ENCODE data around the gene PAX2.

The PAX2 gene

DNA sequence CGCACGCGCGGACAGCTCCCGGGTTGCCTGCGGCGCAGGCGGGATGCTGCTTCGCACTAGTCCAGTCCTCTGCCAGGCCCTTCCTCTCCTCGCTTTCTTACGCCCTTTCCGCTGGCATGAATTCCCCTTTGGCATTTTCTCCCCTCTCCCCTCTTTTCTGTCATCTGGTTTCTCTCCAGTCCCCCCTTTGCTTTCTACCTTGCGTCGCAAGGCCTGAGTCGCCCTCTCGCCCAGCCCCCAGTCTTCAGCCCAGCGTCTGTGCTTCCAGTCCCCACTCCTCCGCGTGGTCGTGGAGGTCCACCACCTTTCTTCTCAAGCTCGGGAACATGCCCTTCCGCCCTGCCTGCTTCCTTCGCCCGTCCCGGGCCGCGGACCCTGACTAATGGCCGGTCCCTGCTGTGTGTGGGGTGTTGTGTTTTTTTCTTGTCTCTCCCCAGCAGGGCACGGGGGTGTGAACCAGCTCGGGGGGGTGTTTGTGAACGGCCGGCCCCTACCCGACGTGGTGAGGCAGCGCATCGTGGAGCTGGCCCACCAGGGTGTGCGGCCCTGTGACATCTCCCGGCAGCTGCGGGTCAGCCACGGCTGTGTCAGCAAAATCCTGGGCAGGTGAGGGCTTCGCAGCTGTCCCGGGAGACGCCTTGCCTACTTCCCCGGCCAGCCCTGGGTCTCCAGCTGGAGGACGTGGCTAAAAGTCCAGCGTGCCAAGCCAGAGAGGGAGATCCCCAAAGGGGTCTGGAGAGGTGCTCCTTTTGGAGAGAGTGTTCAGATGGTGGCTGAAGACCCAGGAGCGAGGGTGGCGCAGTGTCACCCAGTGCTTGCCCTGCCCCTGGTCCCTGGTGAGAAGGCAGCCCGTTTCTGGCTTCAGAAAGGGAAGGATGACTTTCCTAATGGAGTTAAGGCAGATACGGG lies 4.2 kb downstream of the PAX2 start:
- DNase-seq (ENCODE audit: insufficient read length, low spot score), result no peak
- FAIRE-seq, result no peak

DNA sequence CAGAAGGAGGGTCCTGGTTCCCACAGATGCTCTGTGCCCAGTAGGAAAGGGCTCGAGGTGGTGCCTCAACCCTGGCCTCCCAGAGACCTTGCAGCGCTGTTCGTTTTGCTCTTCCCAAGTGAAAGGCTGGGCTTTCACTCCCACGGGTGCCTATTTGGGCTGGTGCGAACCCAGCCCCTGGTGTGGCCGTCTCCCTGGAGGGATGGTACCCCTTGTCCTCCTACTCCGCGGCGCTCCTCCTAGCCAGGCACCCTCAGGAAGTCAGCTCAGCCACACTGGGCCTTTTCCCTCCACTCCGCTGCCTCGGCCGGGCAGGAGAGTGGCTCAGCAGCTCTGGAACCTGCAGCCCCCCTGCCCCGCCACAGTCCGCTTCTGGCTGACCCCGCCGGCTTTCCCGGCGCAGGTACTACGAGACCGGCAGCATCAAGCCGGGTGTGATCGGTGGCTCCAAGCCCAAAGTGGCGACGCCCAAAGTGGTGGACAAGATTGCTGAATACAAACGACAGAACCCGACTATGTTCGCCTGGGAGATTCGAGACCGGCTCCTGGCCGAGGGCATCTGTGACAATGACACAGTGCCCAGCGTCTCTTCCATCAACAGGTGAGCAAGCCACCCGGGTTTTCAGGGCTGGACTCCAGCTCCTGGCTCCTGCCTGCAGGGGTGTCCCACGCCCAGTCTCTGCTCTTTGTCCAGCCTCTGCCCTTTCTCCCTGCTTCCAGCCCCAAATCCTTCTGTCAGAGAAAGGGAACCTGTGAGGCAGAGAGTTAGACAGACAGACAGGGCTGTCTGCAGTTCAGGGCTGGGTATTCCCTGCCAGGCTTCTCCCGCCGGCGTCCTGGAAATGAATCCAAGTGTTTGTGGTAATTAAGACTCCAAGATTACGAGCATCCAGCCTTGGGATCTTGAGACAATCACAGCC lies 5.2 kb downstream of the PAX2 start:
- no peak for FAIRE-seq

DNA sequence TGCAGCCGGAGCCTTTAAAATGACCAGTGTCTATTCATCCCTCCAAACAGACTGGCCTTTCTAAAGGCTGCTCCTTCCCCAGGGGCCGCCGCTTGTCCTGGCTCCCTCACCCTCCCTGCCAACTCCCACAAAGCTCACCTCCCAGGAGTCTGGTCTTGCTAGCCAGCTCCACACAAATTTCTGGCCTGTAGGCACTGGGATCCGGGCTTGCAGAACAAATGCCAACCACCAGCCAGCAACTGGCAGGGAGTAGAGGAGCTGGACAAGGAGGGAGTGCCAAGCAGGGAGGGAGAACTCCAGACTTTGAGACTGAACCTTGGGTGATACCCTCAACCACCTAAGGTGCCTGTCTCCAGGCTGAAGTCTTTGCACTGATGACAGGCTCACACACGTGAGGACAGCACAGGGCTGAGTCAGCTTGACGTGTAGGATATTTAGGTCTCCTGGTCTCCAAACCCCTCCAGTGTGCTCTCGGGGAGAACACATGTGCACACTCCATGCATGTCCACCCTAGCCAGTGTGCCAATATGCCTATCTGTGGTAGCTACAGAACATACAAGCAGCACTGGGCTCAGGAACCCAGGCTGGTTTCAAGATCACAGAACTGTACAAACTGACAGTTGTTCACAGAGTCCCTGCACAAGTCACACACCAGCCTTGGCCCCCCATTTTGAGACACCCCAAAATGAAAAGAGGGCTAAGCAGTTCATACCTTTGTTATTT lies 6.0 kb downstream of the PAX2 start:
- DNase-seq (ENCODE audit: insufficient read length, low spot score), result no peak
- no peak for FAIRE-seq

More for the DNA sequence above, 5.2 kb downstream of the PAX2 start:
- DNase-seq (ENCODE audit: insufficient read length, low spot score), result no peak

DNA sequence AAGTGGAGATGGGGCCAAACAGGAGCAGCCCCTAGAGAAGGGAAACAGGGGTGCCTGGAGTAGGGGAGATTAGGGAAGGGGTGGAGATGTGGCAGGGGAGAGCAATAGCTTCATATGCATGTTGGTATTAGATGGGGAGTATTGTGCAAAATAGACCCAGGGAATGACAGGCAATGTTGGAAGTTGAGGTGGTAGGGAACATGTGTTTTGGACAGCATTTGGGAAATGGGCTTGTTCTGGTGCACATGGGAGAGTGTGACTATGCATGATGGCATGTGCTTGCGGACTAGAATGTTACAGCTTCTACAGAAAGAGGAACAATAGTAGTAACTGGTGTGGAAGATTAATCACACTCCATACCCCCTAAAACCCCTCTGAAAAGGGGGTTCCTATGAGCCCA lies 10.4 kb downstream of the PAX2 start:
- FAIRE-seq, result no peak
- DNase-seq (ENCODE audit: insufficient read length, low spot score), result no peak

DNA sequence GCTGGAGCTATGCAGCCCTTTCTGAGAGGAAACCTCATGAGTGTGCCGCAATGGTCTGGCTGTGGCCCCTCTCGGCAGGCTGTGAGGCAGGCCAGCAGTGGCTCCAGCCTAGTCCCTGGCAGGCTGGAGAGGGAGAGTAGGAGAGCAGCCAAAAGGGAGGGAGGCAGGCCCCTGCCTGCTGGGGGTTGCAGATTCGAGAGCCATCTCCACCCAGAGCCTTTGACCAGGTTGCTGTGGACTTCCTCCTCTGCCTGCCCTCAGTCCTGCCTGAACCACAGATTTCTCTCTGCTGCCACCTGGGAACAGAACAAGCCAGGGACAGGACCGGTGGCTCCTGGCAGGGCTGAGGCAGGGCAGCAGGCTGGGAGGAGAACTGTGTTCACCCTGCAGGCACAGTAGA lies 13.9 kb downstream of the PAX2 start:
- FAIRE-seq (no peak), DNase-seq (ENCODE audit: insufficient read length, low spot score) (no peak)

DNA sequence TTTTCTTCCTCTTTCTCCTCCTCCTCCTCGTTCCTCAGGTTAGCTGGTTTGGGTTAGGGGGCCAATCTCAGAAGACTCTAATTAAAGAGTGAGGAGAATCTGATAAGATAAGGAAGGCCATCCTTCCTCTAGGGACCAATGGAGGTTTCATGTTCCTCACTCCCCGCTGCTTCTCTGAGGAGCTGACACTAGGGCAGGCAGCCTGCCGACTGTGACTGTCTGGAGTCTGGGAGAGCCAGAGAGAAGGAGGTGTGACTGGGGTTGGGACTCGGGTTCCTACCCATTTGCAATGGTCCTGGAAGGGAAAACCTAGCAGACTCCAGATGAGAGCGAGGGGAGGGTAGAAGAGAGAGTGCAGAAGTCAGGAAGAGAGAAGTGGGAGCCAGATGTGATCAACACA lies 15.3 kb downstream of the PAX2 start:
- no peak for FAIRE-seq
- DNase-seq (ENCODE audit: insufficient read length, low spot score), result no peak

DNA sequence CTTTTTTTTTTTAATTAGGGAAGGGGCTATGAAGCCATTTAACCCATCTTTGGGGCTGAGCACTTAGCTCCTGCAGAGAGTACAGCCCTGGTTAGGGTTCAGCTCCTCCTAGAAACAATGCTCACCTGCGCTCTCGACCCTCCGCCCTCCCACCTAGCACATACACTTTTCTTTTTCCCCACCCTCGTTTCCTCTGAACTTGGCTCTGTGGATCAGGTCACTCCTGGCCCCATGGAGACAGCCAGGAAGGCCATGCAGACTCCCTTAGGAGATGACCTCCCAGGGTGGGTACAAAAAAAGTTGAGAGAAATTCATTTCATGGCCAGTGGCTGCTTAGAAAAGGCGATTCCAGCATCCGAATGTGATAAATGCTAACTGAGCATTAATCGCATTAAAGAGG lies 15.8 kb downstream of the PAX2 start:
- FAIRE-seq, result no peak

DNA sequence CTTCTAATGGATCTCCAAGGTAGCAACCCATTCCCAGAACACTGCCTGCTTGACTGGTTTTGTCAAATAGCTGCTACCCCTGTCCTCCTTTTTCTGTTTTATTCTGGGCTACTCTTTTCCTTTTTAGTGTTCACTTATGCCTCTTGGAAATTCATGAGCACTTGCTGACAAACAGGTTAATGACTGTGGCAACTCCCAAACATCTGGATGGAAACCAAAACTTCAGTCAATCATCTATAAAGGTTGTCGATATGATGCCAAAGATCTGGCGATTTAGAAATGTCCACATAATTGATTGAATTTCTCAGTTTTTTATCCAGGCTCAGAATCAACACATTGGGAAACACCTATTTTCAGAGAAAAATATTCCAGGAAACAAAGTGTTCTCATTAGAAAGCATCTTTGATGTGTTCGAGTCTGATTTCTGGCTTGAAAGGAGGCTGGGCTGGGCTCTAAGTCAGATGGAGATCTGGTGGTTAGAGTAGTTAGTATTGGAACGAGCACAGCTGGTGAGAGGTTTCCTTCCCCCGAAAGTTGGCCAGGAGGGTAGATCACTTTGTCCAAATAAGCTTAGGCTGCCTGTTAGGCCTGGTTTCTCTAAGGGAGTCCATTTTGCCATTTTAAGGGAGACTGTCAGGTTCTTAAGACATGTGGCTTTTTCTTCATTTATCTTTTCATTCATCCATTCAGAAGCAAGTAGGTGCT lies 17.8 kb downstream of the PAX2 start:
- DNase-seq (ENCODE audit: insufficient read length, low spot score) (no peak), FAIRE-seq (no peak)

More for the DNA sequence above, 15.8 kb downstream of the PAX2 start:
- DNase-seq (ENCODE audit: insufficient read length, low spot score), result no peak

DNA sequence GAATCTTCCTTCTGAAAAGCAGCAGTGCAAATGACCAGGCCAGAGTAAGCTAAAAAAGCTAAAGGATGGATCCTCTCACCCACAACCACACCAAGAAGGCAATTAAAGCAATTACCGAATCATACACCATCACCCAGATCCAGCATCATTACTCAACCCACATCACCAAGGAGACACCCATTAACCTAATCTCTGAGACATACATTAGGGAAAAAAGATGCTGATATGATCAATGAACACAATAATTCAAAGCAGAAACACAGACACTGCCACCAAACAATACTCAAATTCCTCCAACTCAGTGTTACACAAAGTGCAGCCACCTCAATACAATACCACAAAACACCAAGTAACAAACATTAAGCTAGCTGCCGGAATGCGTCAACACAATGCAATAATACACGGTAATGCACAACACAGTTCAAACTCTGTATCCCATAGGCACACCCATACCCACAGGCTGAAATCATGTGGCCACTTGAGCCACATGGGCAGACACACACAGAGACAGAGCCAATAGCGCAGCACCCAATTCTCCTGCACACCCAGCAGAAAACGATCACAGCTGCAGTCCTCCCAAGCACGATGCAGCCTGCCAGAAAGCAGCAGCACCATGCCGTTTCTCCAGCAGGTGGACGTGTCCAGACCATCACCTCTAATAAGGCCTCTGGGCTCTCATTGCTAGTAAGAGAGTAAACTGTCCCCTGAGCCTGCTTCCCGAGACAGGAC lies 21.5 kb downstream of the PAX2 start:
- no peak for FAIRE-seq
- DNase-seq (ENCODE audit: insufficient read length, low spot score), result no peak

DNA sequence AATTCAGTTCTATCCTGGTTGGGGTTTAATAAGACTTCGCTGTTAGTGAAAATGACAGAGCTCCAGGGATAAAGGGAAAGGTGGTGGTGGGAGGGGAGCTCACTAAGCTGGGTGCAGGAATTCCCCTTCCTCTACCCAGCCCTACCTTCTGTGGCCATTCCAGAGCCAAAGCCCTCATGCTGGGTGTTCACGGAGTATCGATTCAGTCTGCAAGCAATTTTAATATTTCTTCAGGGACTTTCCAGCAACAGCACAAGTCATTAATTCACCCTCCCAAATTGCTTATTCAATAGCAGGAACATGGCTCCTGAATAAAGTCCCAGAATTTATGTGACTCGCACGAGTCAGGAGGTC lies 22.0 kb downstream of the PAX2 start:
- FAIRE-seq (no peak), DNase-seq (ENCODE audit: insufficient read length, low spot score) (no peak)

DNA sequence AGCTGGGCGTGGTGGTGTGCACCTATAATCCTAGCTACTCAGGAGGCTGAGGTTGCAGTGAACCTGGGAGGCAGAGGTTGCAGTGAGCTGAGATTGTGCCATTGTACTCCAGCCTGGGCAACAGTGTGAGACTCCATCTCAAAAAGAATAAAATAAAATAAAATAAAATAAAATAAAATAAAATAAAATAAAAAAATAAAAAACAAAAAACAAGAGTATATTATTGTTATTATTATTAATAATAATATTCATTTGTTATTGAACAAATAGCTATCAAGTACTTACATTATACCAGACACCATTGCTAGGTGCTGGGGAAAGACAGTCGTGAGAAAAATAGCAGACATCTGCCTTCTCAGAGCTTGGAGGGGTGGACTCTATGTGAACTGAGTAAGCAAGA lies 24.1 kb downstream of the PAX2 start:
- FAIRE-seq (no peak), DNase-seq (ENCODE audit: insufficient read length, low spot score) (no peak)

DNA sequence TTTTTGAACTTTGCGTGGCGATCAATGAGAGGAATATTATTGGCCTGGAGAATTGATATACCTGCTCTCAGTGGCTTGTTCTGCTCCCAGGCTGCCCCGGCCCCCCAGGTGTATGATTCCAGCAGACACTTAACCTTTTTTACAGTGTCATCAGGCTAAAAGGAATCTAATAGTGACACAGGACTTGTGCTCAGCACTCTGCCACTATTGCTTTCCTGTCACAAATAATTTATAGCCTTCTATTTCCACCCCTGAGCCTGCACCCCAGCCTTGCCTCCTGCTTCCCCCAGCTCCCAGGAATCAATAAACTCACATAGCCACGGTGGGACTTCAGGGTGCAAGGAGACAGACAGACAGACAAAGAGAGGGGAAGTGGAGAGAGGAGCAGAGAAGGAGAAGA lies 28.3 kb downstream of the PAX2 start:
- FAIRE-seq (no peak), DNase-seq (ENCODE audit: insufficient read length, low spot score) (no peak)

DNA sequence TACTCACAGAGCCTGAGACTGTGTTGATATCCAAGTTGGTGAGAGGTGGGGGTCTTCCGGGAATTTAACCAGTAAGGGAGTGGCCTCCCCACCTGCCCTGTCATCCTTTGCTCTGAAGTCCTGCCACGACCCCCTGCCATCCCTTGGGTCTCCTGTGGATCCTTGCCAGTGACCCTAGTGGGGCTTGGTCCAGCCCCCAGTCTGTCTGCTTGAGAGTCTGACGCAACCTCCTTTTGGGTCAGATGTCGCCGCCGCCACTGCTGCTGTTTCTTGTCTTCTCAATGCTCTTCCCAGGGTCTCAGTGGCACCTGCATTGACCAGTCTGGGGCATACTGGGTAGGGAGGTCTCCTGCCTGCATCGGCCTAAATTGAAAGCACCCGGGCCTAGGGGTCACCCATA lies 28.8 kb downstream of the PAX2 start:
- no peak for DNase-seq (ENCODE audit: insufficient read length, low spot score)
- no peak for FAIRE-seq

DNA sequence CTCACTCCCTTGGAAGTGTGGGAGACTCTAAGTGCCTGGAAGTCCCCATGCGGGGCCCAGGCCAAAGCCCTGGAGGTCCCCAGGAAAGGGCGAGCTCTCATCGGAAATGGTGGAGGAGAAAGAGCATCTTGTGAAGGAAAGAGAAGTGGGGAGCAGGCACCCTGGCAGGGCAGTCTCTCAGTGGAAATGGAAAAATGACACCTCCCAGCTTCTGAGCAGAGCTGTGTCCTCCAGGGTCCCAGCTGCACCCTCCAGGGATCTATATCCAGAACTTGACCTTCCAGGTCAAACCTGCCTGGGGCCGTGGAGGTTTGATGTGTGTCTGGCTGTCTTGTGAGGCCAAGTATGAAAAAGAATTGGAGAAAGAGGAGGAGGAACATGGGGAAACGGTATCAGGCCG lies 29.5 kb downstream of the PAX2 start:
- FAIRE-seq (no peak), DNase-seq (ENCODE audit: insufficient read length, low spot score) (no peak)

DNA sequence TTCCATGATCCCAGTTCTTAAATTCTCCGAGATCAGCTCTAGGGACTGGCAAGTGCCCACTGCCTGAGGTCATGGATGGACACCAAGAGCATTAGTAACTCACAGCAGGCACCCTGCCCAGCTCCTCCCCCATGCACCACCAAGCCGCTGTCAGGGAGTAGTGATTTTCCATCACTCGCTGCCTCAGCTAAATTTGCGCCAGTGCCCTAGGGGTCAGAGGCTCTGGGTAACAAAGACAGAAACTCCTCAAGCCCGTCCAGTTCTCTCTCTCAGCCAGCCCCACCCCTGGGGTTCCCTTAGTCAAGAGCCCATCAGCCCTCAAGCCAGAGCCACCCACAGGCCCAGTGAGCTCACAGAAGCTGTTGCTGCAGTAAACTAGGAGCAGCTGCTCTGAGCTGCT lies 30.0 kb downstream of the PAX2 start:
- no peak for FAIRE-seq
- no peak for DNase-seq (ENCODE audit: insufficient read length, low spot score)

DNA sequence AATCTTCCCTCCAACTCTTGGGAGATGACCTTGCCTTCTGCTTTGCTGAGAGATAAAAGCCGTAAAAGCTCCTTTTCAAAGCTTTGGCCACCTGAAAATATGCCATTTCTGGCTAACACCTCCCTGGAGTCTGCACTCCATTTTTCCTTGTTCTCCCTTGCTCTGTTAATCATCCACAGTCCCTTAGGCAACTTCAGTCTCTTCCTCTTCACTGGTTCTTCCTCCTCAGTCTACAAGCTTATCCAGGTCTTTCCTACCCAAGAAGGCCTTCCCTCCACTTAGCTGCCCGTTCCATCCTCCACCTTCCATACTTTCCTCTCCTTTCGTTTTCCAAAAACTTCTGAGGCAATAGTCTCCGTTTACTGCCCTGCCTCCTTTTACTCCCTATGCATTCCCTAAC lies 30.5 kb downstream of the PAX2 start:
- no peak for FAIRE-seq

DNA sequence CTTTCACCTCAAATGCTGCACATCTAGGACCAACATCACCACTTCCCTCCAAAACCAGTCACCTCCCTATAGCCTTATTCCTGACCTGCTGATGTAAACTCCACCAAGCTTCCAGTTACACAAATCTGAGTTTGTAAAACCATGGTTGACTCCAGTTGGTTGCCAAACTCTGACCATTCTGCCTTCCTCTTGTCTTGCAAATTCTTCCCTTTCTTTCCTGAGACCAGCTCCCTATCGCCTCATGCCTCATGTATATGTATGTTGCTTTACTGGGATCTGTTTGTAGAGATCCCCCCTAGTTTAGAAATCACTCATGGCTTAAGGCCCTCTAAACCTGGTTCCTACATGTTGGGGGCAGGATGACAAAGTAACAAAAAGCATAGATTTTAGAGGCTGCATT lies 31.3 kb downstream of the PAX2 start:
- DNase-seq (ENCODE audit: insufficient read length, low spot score) (no peak), FAIRE-seq (no peak)

More for the DNA sequence above, 30.5 kb downstream of the PAX2 start:
- no peak for DNase-seq (ENCODE audit: insufficient read length, low spot score)

DNA sequence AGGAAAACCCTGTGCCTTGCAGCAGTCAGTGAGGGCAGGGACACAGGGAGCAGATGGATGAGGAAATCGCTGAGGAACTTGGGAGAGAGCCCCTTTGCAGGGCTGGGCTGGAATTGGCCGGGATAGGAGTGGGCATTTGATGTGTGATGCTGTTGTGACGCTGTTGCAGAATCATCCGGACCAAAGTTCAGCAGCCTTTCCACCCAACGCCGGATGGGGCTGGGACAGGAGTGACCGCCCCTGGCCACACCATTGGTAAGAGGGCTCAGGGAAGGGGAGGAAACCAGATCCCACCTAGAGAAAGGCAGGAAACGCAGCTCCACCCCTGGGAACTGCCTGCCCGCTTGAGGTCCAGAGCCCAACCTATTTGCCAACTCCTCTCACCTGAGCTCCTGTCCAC lies 33.9 kb downstream of the PAX2 start:
- DNase-seq (ENCODE audit: insufficient read length, low spot score) (no peak), FAIRE-seq (no peak)

DNA sequence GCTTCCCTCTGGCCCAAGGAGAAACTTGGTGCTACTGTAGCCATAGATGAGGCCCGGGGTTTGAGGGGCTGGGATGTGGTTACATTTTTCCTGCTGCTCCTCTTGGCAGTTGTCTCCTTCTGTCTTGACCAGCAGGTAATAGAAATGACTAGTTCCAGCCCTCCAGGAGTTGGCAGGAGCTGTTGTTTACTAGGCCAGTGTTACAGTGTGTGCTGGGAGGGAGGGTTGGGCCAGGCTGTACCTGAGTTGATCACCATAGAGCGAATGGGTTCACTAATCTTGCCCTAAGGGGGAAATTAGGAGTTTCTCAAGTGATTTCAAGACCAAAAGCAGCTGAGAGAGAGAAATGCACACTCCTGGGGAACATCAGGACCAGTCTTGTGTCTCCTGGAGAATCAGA lies 34.9 kb downstream of the PAX2 start:
- no peak for DNase-seq (ENCODE audit: insufficient read length, low spot score)
- no peak for FAIRE-seq

DNA sequence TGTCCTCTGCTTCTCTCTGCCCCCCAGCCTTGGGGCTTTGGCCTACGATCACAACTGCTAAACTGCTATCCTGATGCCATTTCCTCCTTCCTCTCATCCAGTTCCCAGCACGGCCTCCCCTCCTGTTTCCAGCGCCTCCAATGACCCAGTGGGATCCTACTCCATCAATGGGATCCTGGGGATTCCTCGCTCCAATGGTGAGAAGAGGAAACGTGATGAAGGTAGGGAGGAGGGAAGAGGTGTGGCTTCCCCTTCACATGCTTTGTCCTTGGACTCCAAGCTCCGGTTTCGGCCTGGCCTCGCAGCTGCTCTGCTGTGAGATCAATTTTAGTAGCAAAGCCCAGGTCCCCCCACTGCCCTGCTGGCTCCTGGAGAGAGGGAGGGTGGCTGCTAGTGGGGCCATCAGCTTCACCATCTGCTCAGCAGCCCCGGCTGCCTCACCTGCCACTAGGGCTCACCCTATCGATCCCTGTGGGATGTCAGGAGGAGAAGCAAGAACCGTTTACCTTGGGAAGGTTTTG lies 35.8 kb downstream of the PAX2 start:
- no peak for DNase-seq (ENCODE audit: insufficient read length, low spot score)
- no peak for FAIRE-seq

Data from HTR-8/SVneo (cell line).